Large intestine (tissue), 3 donors: ENCODE measurements around the gene SFSWAP. TPM values are rescaled to one million over a fixed set of nuclear protein-coding genes. Genes with fewer than 3 reads are reported as not detected.
"Not testable (repeated sequence)": the region's sequence is repeated elsewhere in the genome, so short reads cannot be mapped to it uniquely, and the experiment has no call there.

Experiments
- DNase-seq, 2 donors: peaks; one replicate each; pipeline versions ENCODE4 v3.0.0 to v3.0.0-alpha.2; 2013
- H3K27ac ChIP-seq: one replicate; pipeline ENCODE4 v1.5.1; 2013; ENCODE audit warnings: low read length
- H3K27me3 ChIP-seq: 2 replicates; pipeline ENCODE4 v1.6.1; 2013; ENCODE audit warnings: low read length; ENCODE audit not compliant: control insufficient read depth, insufficient read depth
- H3K36me3 ChIP-seq: 2 replicates; pipeline ENCODE4 v1.6.1; 2013; ENCODE audit warnings: low read length; ENCODE audit not compliant: control insufficient read depth, insufficient read depth
- H3K4me1 ChIP-seq: one replicate; pipeline ENCODE4 v1.6.1; 2013; ENCODE audit warnings: low read length; ENCODE audit not compliant: control insufficient read depth, insufficient read depth
- H3K4me3 ChIP-seq: one replicate; pipeline ENCODE4 v1.5.1; 2013; ENCODE audit warnings: low read length
- H3K9me3 ChIP-seq: one replicate; pipeline ENCODE4 v1.6.1; 2013; ENCODE audit warnings: mild to moderate bottlenecking, low read depth, low read length, moderate library complexity; ENCODE audit not compliant: control insufficient read depth
- WGBS: methylation state at CpG from one replicate; pipeline ENCODE4 v1.1.5; 2013; ENCODE audit warnings: low lambda C conversion rate; ENCODE audit not compliant: insufficient coverage; 5-methylcytosine and 5-hydroxymethylcytosine counted together
- polyA plus RNA-seq: library from polyadenylated mRNA; unstranded; fragments of 120-200 nt; gene quantifications from one replicate; pipeline ENCODE4 v1.2.1, GENCODE V29; 2013

The SFSWAP gene
- polyA plus RNA-seq, 1 donor = 37.2 TPM

DNA sequence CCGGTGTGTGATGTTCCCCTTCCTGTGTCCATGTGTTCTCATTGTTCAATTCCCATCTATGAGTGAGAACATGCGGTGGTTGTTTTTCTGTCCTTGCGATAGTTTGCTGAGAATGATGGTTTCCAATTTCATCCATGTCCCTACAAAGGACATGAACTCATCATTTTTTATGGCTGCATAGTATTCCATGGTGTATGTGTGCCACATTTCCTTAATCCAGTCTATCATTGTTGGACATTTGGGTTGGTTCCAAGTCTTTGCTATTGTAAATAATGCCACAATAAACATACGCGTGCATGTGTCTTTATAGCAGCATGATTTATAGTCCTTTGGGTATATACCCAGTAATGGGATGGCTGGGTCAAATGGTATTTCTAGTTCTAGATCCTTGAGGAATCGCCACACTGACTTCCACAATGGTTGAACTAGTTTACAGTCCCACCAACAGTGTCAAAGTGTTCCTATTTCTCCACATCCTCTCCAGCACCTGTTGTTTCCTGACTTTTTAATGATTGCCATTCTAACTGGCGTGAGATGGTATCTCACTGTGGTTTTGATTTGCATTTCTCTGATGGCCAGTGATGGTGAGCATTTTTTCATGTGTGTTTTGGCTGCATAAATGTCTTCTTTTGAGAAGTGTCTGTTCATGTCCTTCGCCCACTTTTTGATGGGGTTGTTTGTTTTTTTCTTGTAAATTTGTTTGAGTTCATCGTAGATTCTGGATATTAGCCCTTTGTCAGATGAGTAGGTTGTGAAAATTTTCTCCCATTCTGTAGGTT, 98.8 kb downstream of the SFSWAP start:
- not testable (repeated sequence) for H3K27me3 ChIP-seq, DNase-seq, H3K4me3 ChIP-seq, H3K27ac ChIP-seq, H3K36me3 ChIP-seq, H3K4me1 ChIP-seq
- WGBS = no CpG with 5 or more reads among the region's 9 CpGs
- peaks cover 16% of the 10 kb centered on the region for H3K9me3 ChIP-seq

DNA sequence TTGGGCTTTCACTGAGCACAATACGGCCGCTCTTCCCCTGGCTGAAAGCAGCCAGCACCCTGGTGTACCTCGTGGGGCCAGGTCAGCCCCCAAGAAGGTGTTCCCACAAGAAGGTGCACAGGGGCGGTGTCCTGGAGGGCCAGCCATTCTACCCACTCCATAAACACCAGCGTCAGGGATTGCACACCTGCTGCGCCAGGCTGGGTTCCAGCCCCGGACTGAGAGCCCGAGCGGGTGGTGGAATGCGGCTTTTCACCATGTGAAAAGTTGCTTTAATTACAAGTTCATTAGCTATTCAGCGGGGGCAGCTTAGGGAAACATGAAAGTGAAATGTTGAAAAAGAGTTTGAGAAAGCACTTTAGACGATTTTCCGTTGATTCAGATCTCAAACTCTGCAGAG, 99.8 kb downstream of the SFSWAP start:
- Histone ChIP-seq H3K36me3 (no peaks in the 10 kb centered on the region), H3K9me3 (peaks cover 16% of the 10 kb centered on the region), H3K4me3 (no peak overlapping the region), H3K4me1 (no peaks in the 10 kb centered on the region), H3K27ac (no peak overlapping the region), H3K27me3 (peaks cover 3% of the 10 kb centered on the region)
- WGBS = no CpG with 5 or more reads among the region's 13 CpGs
- no peak for DNase-seq

DNA sequence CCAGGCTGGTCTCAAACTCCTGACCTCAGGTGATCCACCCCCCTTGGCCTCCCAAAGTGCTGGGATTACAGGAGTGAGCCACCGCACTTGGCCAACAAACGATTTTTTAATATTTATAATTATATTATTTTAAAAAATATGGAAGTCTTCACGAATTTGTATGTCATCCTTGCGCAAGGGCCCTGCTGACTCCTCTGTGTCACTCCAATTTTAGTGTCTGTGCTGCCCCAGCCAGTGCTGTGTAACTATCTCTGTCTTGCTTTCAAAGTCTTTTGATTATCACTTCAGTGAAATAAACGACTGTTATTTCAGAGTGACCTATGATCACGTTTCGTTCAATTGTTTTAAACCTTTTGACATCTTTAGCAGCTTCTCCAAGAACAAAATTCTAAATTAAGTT, 104.2 kb downstream of the SFSWAP start:
- no peak overlapping the region for H3K27ac ChIP-seq
- WGBS = 80% methylated on average over 1 of the region's 7 CpGs
- no peak overlapping the region for H3K4me3 ChIP-seq
- no peak for DNase-seq
- peaks cover 3% of the 10 kb centered on the region for H3K27me3 ChIP-seq
- H3K9me3 ChIP-seq = peaks cover 12% of the 10 kb centered on the region
- no peaks in the 10 kb centered on the region for H3K4me1 ChIP-seq
- H3K36me3 ChIP-seq = no peaks in the 10 kb centered on the region

GRCh38 chr12:131816495-131816894, 105.6 kb downstream of the SFSWAP start:
- H3K4me3 ChIP-seq = no peak overlapping the region
- H3K4me1 ChIP-seq = no peaks in the 10 kb centered on the region
- no peaks in the 10 kb centered on the region for H3K36me3 ChIP-seq
- H3K9me3 ChIP-seq = peaks cover 11% of the 10 kb centered on the region
- H3K27me3 ChIP-seq = no peaks in the 10 kb centered on the region
- H3K27ac ChIP-seq = no peak overlapping the region
- WGBS = 80% methylated on average over 1 of the region's 5 CpGs
- no peak for DNase-seq

DNA sequence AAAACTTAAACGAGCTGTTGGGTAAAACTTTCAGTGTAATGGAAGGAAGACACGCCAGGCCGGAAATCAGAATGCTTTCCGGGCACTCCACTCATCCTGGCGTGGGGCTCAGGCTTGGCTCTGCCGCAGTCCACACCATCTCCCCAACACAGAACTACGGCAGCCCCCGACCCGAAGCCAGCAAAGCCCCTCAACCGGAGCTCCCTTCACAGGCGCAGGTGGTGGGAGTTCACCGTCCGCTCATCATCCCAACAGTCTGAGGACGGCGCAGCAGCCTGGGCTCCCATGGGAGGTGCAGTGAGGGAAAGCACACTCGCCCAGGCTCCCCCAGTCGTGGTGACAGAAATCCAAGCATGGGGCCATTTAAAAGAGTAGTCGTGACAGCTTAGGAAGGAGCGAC, 106.4 kb downstream of the SFSWAP start:
- 60% methylated on average over 3 of the region's 19 CpGs for WGBS
- Histone ChIP-seq H3K27ac (no peak overlapping the region), H3K4me3 (no peak overlapping the region), H3K9me3 (peaks cover 7% of the 10 kb centered on the region), H3K36me3 (no peaks in the 10 kb centered on the region), H3K27me3 (no peaks in the 10 kb centered on the region), H3K4me1 (no peaks in the 10 kb centered on the region)
- no peak for DNase-seq

GRCh38 chr12:131818821-131819585, 108.1 kb downstream of the SFSWAP start:
- H3K4me3 ChIP-seq = no peak overlapping the region
- H3K27ac ChIP-seq = no peak overlapping the region
- DNase-seq = no peak
- H3K27me3 ChIP-seq = no peaks in the 10 kb centered on the region
- H3K9me3 ChIP-seq = no peaks in the 10 kb centered on the region
- H3K36me3 ChIP-seq = no peaks in the 10 kb centered on the region
- WGBS = no CpG with 5 or more reads among the region's 30 CpGs
- no peaks in the 10 kb centered on the region for H3K4me1 ChIP-seq

- Histone ChIP-seq H3K36me3 (no peaks in the 10 kb centered on the region), H3K4me1 (peaks cover 3% of the 10 kb centered on the region), H3K9me3 (no peaks in the 10 kb centered on the region), H3K27ac (no peak overlapping the region), H3K27me3 (peaks cover 30% of the 10 kb centered on the region), H3K4me3 (no peak overlapping the region)
- no peak for DNase-seq
- 73% methylated on average over 2 of the region's 6 CpGs for WGBS
These were observed 113.6 kb downstream of the SFSWAP start for GRCh38 chr12:131824450-131824849.

DNA sequence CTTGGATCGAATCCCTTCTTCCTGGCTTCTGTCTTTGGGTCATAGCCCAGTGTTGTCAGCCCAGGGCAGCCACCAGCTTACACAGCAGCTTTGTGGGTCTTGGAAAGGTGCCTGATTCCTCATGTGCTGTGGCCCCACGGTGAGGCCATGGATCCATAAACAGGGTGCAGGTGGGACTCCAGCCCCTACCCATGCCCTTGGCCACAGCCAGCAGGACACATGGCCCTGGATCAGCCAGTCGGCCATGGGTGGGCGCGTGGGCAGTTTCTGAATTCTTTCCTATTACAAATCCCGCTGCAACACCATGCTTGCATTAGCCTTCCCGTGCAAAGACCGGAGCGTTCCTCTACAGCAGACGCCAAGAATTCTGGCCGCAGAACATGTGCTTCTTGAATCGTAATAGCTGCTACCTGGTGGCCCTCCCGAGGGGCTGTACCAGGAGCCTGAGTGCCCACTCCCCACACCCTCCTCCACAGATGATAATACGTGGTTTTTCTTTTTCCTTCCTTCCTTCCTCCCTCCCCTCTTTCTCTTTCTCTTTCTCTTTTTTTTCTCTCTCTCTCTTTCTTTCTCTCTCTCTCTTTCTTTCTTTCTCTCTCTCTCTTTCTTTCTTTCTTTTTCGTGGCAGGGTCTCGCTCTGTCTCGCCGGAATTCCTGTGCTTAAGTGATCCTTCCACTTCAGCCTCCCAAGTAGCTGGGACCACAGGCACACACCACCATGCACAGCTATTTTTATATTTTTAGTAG, 114.4 kb downstream of the SFSWAP start:
- Histone ChIP-seq H3K27me3 (peaks cover 39% of the 10 kb centered on the region), H3K27ac (no peak overlapping the region), H3K4me1 (peaks cover 6% of the 10 kb centered on the region), H3K4me3 (no peak overlapping the region), H3K9me3 (no peaks in the 10 kb centered on the region), H3K36me3 (no peaks in the 10 kb centered on the region)
- WGBS = 86% methylated on average over 6 of the region's 18 CpGs
- no peak for DNase-seq

GRCh38 chr12:131826097-131826928, 115.4 kb downstream of the SFSWAP start:
- Histone ChIP-seq H3K36me3 (no peaks in the 10 kb centered on the region), H3K4me1 (peaks cover 12% of the 10 kb centered on the region), H3K27ac (no peak overlapping the region), H3K27me3 (peaks cover 49% of the 10 kb centered on the region), H3K4me3 (no peak overlapping the region), H3K9me3 (peaks cover 5% of the 10 kb centered on the region)
- no peak for DNase-seq
- no CpG with 5 or more reads among the region's 23 CpGs for WGBS
